M059J (cell line): Measurements from ENCODE around the gene PPEF2. TPM values are rescaled to one million over a fixed set of nuclear protein-coding genes. Genes with fewer than 3 reads are reported as not detected.
"Not testable (repeated sequence)": the region's sequence is repeated elsewhere in the genome, so short reads cannot be mapped to it uniquely, and the experiment has no call there.

Source experiments
- DNase-seq: peaks from one replicate; pipeline ENCODE4 v3.0.0-alpha.2; 2012; ENCODE audit warnings: low read depth
- total RNA-seq: library from RNA; depleted of rRNA; stranded (reverse); fragments of >200 nt; shearing (Covaris generic); gene quantifications from 2 replicates; pipeline ENCODE4 v1.2.3, GENCODE V29; 2014; rRNA removed

The PPEF2 gene, protein sequence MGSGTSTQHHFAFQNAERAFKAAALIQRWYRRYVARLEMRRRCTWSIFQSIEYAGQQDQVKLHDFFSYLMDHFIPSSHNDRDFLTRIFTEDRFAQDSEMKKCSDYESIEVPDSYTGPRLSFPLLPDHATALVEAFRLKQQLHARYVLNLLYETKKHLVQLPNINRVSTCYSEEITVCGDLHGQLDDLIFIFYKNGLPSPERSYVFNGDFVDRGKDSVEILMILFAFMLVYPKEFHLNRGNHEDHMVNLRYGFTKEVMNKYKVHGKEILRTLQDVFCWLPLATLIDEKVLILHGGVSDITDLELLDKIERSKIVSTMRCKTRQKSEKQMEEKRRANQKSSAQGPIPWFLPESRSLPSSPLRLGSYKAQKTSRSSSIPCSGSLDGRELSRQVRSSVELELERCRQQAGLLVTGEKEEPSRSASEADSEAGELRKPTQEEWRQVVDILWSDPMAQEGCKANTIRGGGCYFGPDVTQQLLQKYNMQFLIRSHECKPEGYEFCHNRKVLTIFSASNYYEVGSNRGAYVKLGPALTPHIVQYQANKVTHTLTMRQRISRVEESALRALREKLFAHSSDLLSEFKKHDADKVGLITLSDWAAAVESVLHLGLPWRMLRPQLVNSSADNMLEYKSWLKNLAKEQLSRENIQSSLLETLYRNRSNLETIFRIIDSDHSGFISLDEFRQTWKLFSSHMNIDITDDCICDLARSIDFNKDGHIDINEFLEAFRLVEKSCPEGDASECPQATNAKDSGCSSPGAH
- total RNA-seq = not detected in 2 replicates

DNA sequence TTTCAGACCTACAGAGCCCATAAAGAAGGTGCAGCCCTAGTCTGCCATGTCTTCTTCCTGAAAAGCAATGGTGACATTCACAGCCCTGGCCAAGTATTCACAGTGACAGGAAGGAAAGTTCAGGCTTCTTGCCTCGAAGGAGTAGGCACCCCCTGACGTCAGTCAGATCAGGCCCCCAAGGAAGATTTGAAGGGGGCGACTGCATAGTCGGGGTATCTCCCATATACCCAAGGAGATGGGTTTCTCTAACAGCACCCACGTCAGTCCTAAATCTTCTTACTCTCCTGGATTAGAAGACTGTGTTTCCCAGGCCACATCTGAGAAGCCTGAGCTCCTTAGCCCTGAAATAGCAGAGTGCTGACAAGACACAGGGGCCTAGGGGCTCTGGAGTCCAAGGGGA lies at the start of gene PPEF2:
Gene PPEF2 (minus strand): TSS at position 101 of the 400 bp plus-strand sequence. CDS start 6,127 bp downstream, outside the sequence.
- no peak for DNase-seq

DNA sequence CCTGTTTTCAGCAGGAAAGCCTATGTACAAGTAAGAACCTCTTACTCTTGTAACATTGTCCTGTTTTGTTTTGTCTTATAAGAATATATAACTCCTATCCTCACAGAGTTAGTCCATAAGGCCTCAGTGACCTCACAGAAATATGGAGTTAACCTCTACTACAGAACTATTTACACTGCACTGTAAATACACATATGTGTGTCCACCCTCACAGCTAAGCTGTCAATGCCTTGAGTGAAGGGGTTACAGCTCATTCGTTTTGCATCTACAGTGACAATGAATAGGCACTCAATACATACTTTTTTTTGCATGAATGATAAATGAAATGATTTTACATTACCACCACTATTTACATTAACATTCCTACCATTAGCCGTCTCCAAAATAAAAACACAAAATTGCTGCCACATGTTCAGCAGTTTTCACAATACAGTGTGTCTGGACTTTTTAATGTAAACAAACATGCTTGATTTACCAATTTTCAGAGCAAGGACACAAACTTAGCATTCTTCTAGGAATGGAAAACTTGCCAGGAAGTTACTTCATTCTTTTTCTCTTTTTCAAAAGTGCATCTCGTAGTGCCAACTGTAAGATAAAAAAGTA lies 48.1 kb upstream of the PPEF2 start:
- peak; percentile 12 for DNase-seq

DNA sequence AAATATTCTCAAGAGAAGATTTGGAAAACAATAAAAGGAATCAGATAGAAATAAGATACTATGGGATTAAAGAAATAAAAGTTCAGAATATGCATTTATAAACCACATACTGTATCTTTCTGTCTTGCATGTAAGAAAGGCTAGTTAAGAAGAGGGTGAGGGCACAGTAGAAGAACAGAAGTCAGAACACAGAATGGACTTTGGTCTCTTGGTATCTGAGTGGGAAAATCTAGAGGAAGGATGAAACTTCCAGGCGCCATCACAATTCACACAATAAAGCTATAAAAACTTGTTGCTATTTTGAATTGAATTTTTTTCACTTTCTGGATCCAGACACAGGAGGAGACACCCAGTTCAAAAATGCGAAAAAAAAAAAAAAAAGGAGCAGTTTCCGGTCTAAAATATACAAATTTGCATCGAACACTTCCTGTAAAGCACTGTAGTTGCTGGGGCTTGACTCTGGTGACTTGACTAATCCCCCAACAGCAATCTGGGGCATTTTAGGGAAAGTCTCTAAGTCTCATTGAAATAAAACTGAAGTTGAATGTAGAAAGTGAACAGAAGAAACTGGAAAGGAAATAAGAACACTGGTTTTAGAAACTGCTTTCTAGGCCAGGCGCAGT lies 46.7 kb upstream of the PPEF2 start:
- no peak for DNase-seq

DNA sequence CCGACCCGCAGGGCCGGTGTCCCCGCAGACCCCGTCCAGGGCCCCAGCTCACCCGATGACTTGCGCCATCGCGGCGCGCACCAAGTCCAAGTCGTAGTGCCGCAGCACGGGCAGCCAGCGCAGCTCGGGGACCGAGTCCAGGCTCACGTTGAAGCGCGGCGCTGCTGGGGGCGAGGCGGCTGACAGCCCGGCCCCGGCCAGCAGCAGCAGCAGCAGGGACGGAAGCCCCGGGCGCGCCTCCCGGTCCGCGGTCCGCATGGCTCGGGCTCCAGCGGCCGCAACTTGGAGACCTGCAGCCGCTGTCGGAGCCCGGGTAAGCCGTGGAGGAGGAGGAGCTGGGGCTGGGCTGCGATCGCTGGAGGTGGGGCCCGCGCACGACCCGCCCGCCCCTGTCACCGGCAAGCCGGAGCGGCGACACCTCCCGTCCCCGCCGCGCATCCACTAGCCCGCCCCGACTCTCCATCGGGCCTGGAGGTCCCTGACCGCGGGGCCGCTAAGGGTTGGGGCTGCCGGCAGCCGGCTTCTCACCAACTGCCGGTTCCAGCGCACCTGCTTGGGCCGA lies 38.5 kb upstream of the PPEF2 start, which contains the start of gene NAAA:
Gene NAAA (minus strand): TSS at position 322 of the 562 bp plus-strand sequence. CDS start 64 bp downstream, at position 258.
- peak; percentile 22 for DNase-seq

DNA sequence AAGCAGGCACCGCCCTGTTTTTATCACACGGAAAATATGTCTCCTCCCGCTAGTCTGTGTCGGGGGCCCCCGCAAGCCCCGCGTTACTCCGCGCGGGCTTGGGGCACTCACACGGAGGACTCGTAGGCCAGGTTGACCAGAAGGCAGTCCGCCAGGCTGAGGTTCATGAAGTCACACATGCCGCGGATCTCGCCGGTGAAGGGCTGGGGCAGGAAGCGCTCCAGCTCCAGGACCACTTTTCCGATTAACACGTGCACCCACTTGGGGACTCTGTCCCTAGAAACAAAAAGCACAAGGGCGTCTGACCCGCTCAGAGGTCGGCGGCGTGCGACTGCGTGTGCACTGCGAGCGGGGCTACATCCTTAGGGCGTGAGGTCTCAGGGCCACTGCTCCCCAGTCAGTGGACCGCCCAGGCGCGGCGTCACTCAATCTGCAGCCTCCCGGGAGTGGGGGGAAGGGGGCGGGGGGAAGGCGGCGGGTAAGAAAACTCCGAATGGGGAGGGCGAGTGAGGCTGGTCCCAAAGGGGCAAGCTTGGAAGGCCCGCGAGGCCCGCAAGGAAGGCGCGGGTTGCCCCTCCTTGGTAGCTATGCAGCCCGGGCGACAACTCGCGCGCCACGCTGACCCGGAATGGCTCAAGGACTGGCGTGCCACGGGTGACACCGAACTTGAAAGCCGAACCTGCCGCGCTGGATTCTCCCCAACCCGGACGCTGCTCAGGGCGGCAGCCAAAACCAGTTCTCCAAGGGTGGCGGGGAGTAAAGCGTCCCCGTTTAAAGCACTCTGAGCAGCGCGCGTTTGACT lies 37.8 kb upstream of the PPEF2 start:
- no peak for DNase-seq

DNA sequence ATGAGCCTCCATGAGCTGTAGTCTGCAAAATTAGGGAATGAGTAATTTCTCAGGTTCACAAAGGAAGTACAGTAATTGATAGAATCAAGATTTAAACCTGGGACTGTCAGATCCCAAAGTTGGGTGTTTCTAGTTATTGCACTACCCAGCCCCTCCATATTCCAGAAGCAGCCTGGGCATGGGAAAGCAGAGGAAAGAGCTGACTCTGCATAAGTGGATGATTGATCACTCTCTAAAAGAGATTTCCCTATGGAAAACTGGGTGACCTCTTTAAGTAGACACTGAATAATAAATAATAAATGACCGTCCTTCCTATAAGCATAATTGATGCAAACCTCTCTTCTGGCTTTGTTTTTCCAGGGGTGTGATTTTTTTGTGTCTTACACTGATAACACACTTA lies 33.4 kb upstream of the PPEF2 start:
- DNase-seq = no peak

DNA sequence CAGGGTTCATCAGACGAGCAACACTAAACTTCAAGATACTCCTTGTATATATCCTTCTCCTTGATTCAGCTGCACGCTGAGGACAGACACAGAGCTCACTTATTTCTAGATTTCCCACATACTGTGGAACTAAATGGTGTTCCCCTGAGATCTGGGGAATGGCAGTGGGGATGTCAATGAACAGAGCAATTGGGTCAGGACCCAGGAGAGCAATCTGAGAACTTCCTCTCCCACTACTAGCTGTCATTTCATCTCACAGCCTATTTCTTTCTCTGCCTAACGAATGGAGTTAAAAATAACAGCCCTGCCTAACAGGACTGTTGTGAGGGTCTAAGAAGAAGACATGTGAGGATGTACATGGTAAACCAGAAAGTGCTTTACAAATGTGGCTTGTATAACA lies 27.9 kb upstream of the PPEF2 start:
- DNase-seq = no peak

DNA sequence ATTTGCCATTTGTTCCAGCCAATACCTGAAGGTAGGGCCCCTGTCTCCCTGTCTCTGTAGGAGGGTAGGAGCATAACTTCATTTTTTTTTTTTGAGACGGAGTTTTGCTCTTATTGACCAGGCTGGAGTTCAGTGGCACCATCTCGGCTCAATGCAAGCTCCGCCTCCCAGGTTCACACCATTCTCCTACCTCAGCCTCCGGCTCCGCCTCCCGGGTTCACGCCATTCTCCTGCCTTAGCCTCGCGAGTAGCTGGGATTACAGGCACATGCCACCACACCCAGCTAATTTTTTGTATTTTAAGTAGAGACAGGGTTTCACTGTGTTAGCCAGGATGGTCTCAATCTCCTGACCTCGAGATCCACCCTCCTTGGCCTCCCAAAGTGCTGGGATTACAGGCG lies 22.7 kb upstream of the PPEF2 start:
- not testable (repeated sequence) for DNase-seq

DNA sequence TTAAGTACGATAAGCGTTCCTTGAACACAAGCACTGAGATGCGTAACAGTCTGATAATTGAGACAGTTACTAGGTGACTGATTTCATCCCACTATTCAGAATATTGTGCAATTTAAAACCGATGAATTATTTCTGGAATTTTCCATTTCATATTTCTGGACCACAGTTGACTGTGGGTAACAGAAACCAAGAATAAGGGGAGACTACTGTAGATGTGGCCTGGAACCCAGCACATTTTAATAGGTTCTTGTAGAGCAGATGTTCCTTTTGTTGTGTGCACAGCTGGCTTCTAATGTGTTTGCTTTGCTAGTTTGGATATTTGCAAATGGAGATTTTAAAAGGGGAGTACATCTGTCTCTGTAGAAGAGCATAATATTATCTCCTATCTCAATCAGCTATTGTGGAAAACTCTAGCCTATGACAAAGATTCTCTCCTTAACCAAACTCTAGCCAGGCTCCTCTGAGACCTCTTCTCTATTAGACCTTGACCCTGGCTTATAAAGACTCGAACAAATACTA lies 22.1 kb upstream of the PPEF2 start:
- no peak for DNase-seq

DNA sequence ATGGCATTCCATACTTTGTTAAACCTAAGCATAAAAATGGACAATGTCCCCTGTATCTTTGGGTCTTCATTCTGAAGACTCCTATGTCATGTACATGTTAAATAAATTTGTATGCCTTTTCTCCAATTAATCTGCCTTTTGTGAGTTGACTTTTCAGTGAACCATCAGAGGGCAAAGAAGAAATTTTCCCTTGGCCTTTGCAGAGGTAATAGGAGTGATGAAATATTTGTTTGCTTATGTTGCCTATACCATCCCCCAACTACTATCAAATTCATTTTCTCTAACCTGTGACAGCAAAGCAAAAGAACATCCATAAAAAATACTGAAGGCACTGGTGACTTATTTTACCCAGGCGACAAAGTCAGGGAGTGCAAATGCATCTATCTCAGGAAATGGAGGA lies 20.3 kb upstream of the PPEF2 start:
- no peak for DNase-seq

DNA sequence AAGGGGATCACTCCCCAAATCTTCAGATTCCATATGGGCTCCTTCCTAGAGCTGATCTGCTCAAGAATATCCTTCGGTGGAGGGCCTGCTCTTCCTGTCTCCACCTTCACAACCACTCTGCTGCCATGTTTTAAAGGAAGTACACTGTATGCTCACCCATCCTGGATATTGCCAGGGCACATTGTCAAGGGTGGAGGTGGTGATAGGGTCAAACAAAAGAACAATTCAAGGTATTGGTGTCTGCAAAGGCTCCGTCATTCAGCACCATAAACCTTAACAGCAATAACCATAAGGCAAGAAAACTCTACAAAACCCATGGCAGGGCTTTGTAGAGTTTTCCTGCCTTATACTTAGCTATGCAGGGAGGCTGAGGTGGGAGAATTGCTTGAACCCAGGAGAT lies 19.7 kb upstream of the PPEF2 start:
- DNase-seq = no peak

DNA sequence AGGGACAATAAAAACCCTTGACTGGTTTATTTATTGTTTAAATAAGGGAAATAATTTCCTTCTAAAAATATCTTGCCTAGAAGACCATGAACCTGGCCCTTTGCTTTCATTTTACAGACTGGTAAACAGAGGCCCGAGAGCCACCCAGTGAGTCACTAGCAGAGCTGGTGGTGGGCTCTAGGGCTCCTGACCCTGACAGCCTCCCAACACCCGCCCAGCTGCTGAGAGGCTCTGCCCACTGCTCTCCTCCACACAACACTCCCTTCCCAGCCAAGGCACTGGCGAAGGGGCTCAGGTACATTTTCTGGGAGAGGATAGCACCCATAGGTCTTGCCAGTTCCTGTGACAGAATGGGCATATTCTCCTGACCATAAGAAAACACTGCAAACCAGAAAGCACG lies 18.1 kb upstream of the PPEF2 start:
- no peak for DNase-seq

DNA sequence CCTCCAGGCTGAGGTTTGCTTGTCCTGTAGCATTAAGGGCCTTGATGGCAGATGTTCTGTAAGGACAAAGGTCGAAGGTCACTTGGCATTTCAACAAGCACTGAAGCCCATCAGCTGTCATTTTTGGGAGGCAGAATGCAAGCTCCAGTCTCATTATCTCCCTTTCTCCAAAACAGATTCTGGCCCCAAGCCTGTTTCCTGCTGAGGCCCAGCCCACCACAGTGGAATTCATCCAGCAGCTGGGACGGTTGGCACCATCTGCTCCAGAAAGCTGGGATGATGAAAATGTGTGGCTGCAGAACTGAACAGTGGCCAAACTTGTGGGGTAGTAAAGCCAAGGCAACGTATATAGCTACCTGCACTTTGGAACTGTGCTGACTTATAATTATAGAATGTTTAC lies 17.7 kb upstream of the PPEF2 start:
- DNase-seq = peak; percentile 21

DNA sequence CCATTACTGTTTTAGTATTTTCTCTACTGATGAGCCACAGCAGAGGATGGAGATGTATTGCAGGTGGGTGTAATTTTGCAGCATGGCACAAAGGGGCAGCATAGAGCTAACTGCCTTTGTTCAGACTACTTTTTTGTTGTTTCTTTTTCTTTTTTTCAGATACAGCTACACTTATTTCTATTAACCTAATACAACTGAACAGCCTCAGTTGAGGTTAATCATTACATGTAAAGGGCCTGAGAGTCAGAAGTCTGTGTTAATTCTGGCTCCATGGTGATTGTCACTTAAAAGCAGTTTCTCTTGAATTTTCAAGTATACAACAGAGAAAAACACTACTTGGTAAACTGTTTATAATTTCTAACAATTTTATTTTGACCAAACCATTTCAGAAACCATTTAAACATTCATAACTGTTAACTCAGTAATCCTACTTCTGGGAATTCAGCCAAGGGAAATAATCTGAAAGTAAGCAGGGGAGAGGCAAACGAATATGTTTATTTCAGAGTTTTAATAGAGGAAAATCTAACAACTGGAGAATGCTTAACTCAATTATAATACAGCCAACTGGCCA lies 13.9 kb upstream of the PPEF2 start:
- peak; percentile 70 for DNase-seq

DNA sequence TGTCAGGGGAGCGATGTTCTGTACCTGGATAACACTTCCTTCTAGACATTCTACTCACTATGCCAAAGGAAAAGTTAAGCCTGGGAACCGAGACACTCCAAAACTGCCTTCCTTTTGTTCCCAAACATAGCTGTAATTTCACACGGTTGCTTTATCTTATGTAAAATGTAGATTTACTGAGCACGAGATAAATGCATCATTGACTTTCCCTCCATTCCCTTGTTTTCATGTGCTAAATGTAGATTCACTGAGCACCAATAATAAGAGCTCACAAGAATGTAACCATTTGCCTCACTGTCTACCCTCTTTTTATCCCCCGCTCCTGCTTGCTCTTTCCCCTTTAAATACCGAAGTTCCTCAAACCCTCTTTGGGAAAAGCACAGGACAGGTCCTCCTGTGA lies 10.7 kb upstream of the PPEF2 start:
- DNase-seq = no peak

DNA sequence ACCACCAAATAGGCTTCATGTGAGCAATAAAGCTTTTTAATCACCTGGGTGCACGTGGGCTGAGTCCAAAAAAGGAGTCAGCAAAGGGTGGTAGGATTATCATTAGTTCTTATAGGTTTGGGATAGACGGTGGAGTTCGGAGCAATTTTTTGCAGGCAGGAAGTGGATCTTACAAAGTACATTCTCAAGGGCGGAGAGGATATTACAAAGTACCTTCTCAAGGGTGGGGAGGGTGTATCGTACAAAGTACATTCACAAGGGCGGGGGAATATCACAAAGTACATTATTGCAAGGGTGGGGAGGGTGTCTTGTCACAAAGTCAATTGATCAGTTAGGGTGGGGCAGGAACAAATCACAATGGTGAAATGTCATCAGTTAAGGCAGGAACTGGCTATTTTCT lies 8.6 kb upstream of the PPEF2 start:
- not testable (repeated sequence) for DNase-seq

DNA sequence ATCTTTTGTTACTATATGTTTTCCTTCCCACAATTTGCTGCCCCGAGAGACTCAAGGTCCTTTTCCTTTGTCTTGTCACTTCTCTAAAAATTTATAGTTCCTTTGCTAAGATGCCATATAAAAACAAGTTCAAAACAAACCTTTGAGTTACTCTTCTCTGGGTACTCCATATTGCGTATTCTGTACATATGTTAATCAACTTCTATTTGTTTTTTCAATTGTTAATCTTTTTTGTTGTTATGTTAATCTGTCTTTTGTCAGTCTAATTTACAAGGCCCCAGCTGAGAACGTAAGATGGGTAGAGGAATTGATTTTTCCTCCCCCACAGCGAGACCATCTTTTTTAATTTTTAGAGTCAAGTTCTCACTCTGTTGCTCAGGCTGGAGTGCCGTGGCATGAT lies 7.2 kb upstream of the PPEF2 start:
- no peak for DNase-seq

DNA sequence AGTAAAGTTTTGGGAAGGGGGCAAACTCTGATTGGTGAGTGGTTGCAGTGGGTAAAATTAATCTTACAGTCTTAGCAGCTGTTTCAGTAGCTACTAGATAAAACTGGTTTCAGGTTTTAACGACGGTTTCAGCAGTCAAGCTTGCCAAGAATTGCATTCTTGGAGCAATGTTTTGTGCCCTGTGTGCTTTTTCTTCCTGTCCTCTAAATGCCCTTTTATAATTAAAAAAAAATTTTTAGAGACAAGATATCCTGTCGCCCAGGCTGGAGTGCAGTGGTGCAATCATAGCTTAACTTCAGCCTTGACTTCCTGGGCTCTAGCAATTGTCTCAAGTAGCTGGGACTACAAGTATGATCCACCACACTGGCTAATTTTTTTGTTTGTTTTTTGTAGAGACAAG lies 6.3 kb upstream of the PPEF2 start:
- DNase-seq = no peak

DNA sequence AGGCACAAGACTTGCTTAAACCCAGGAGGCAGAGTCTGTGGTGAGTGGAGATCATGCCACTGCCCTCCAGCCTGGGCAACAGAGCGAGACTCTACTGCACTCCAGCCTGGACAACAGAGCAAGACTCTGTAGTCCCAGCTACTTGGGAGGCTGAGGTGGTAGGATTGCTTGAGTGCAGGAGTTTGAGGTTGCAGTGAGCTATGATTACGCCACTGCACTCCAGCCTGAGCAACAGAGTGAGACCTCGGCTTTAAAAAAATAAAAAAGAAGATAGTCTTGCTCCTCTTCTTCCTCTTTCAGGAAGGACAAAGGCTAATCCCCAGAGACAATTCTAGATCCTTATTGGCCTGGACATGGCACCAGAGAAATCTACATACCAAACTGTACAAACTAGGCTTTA lies 5.7 kb upstream of the PPEF2 start:
- no peak for DNase-seq

DNA sequence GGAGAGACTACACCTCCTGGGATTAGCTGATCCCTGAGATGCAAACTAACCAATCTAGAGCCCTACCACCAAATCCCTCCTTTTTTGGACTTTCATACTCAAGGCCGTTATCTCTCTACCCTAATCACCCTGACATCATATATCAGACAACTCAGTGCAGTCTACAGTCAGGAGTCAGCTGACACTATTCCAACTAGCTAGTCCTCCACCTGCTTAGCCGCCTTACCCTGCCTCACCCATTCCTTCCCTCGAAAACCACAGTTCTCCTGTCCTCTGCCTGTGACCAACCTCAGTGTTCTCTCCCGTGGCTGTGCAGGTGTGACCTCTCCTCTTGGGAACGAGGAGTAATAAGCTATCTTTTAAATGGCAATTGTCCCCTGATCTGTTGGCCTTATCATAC lies 1.8 kb upstream of the PPEF2 start:
- DNase-seq = no peak
